H9 (cell line): Measurements from ENCODE around the gene ADAMTSL3. TPM values are rescaled to one million over a fixed set of nuclear protein-coding genes. Genes with fewer than 3 reads are reported as not detected.

ENCODE experiments used
- DNase-seq: peaks from one replicate; pipeline ENCODE4 v3.0.0-alpha.2; 2017
- H2AFZ ChIP-seq: one replicate; pipeline ENCODE4 v1.6.1; 2013; ENCODE audit warnings: mild to moderate bottlenecking, low read length, control low read depth, moderate library complexity
- H2AK5ac ChIP-seq: 2 replicates; pipeline ENCODE4 v1.6.1; 2013; ENCODE audit warnings: low read length, control low read depth, mixed read lengths; ENCODE audit not compliant: insufficient read length
- H2BK120ac ChIP-seq: one replicate; pipeline ENCODE4 v1.6.1; 2013; ENCODE audit warnings: low read depth, mild to moderate bottlenecking, low read length, control low read depth, inconsistent platforms; ENCODE audit not compliant: poor library complexity, severe bottlenecking
- H2BK12ac ChIP-seq: 2 replicates; pipeline ENCODE4 v1.6.1; 2013; ENCODE audit warnings: low read length, control low read depth, mixed read lengths, low read depth; ENCODE audit not compliant: insufficient read length
- H2BK15ac ChIP-seq: 2 replicates; pipeline ENCODE4 v1.6.1; 2013; ENCODE audit warnings: low read depth, low read length, control low read depth
- H2BK20ac ChIP-seq: one replicate; pipeline ENCODE4 v1.6.1; 2013; ENCODE audit warnings: low read depth, mild to moderate bottlenecking, low read length, control low read depth, inconsistent platforms; ENCODE audit not compliant: poor library complexity, severe bottlenecking
- H2BK5ac ChIP-seq: 2 replicates; pipeline ENCODE4 v1.6.1; 2013; ENCODE audit warnings: low read length, control low read depth, mixed read lengths; ENCODE audit not compliant: insufficient read length
- H3K14ac ChIP-seq: 2 replicates; pipeline ENCODE4 v1.6.1; 2013; ENCODE audit warnings: low read length, control low read depth; ENCODE audit not compliant: insufficient read depth
- H3K18ac ChIP-seq: 2 replicates; pipeline ENCODE4 v1.6.1; 2013; ENCODE audit warnings: low read depth, mild to moderate bottlenecking, mixed read lengths, low read length, control low read depth; ENCODE audit not compliant: insufficient read length
- H3K23ac ChIP-seq: 2 replicates; pipeline ENCODE4 v1.6.1; 2013; ENCODE audit warnings: low read length, control low read depth, mixed read lengths, low read depth; ENCODE audit not compliant: insufficient read length
- H3K23me2 ChIP-seq: 2 replicates; pipeline ENCODE4 v1.6.1; 2013; ENCODE audit warnings: low read depth, mild to moderate bottlenecking, mixed read lengths, low read length, control low read depth; ENCODE audit not compliant: insufficient read length, poor library complexity, severe bottlenecking
- H3K27ac ChIP-seq: 2 replicates; pipeline ENCODE4 v1.5.1; 2013; ENCODE audit warnings: low read length, control low read depth, mixed read lengths, low read depth; ENCODE audit not compliant: insufficient read length
- H3K27me3 ChIP-seq: 2 replicates; pipeline ENCODE4 v1.6.1; 2013; ENCODE audit warnings: low read length, control low read depth, inconsistent platforms; ENCODE audit not compliant: insufficient read depth
- H3K4ac ChIP-seq: 2 replicates; pipeline ENCODE4 v1.6.1; 2013; ENCODE audit warnings: low read depth, mild to moderate bottlenecking, control low read depth, inconsistent platforms, low read length, moderate library complexity
- H3K4me1 ChIP-seq: 2 replicates; pipeline ENCODE4 v1.6.1; 2013; ENCODE audit warnings: low read length, control low read depth, inconsistent platforms; ENCODE audit not compliant: insufficient read depth
- H3K4me2 ChIP-seq: 2 replicates; pipeline ENCODE4 v1.6.1; 2013; ENCODE audit warnings: low read length, control low read depth, mixed read lengths; ENCODE audit not compliant: insufficient read length, insufficient read depth
- H3K56ac ChIP-seq: 2 replicates; pipeline ENCODE4 v1.6.1; 2013; ENCODE audit warnings: low read depth, mild to moderate bottlenecking, mixed read lengths, low read length, control low read depth; ENCODE audit not compliant: insufficient read length
- H3K79me1 ChIP-seq: 2 replicates; pipeline ENCODE4 v1.6.1; 2013; ENCODE audit warnings: low read depth, mild to moderate bottlenecking, moderate library complexity, low read length, control low read depth, inconsistent platforms; ENCODE audit not compliant: insufficient read depth, poor library complexity, severe bottlenecking
- H3K79me2 ChIP-seq: 2 replicates; pipeline ENCODE4 v1.6.1; 2013; ENCODE audit warnings: low read length, control low read depth, inconsistent platforms; ENCODE audit not compliant: insufficient read depth
- H3K9ac ChIP-seq: 2 replicates; pipeline ENCODE4 v1.6.1; 2013; ENCODE audit warnings: low read length, control low read depth, mixed read lengths; ENCODE audit not compliant: insufficient read length; ENCODE audit errors: extremely low read depth
- H3K9me3 ChIP-seq: one replicate; pipeline ENCODE4 v1.6.1; 2013; ENCODE audit warnings: low read depth, low read length, inconsistent platforms; ENCODE audit not compliant: control insufficient read depth
- H3T11ph ChIP-seq: one replicate; pipeline ENCODE4 v1.6.1; 2013; ENCODE audit warnings: mild to moderate bottlenecking, low read length, control low read depth, inconsistent platforms
- H4K20me1 ChIP-seq: one replicate; pipeline ENCODE4 v1.6.1; 2013; ENCODE audit not compliant: control insufficient read depth, insufficient read length, insufficient read depth
- H4K5ac ChIP-seq: 2 replicates; pipeline ENCODE4 v1.6.1; 2013; ENCODE audit warnings: low read depth, mild to moderate bottlenecking, mixed read lengths, low read length, control low read depth; ENCODE audit not compliant: insufficient read length
- H4K8ac ChIP-seq: replicated peaks from 2 replicates; pipeline ENCODE4 v1.6.1; 2013; ENCODE audit warnings: low read length, control low read depth, mixed read lengths, low read depth; ENCODE audit not compliant: insufficient read length
- H4K91ac ChIP-seq: 2 replicates; pipeline ENCODE4 v1.6.1; 2013; ENCODE audit warnings: low read depth, mild to moderate bottlenecking, moderate library complexity, mixed read lengths, low read length, control low read depth; ENCODE audit not compliant: insufficient read length
- H3K27ac Mint-ChIP-seq, 3 experiments: 2 replicates in 2 of 3; 3 replicates in 1 of 3; pipeline ENCODE4 v1.8.0; 2020 to 2021; ENCODE audit warnings: mixed read lengths in 3 of 3, mild to moderate bottlenecking in 1 of 3, moderate library complexity in 1 of 3
- H3K27me3 Mint-ChIP-seq: 2 replicates; pipeline ENCODE4 v1.8.0; 2021; ENCODE audit warnings: low read depth, mild to moderate bottlenecking, moderate library complexity, mixed read lengths
- H3K36me3 Mint-ChIP-seq, 3 experiments: 2 replicates in 2 of 3; 3 replicates in 1 of 3; pipeline ENCODE4 v1.8.0; 2020 to 2021; ENCODE audit warnings: low read depth in 3 of 3, mixed read lengths in 3 of 3; ENCODE audit not compliant: insufficient read depth in 1 of 3
- H3K4me1 Mint-ChIP-seq, 2 experiments: 2 replicates each; pipeline ENCODE4 v1.8.0; 2020; ENCODE audit warnings: mixed read lengths in 2 of 2
- H3K4me3 Mint-ChIP-seq, 2 experiments: 2 replicates in 1 of 2; 3 replicates in 1 of 2; pipeline ENCODE4 v1.8.0; 2020 to 2021; ENCODE audit warnings: mild to moderate bottlenecking in 2 of 2, mixed read lengths in 2 of 2, moderate library complexity in 1 of 2
- H3K9me3 Mint-ChIP-seq, 2 experiments: 2 replicates in 1 of 2; 3 replicates in 1 of 2; pipeline ENCODE4 v1.8.0; 2020; ENCODE audit warnings: mild to moderate bottlenecking in 2 of 2, mixed read lengths in 2 of 2, moderate library complexity in 1 of 2
- CTCF ChIP-seq: fragments of 200-600 bp; sonication (generic); conservative IDR thresholded peaks from 3 replicates; pipeline ENCODE4 v1.8.0; 2021; ENCODE audit warnings: antibody characterized with exemption, mild to moderate bottlenecking
- WGBS: extraction: QIAGEN DNeasy Blood & Tissue Kit; methylation state at CpG from one replicate; pipeline ENCODE4 v1.1.7; 2013; ENCODE audit warnings: missing lambda C conversion rate, low lambda C conversion rate, mixed read lengths; ENCODE audit not compliant: insufficient read length; ENCODE audit errors: extremely low coverage; 5-methylcytosine and 5-hydroxymethylcytosine counted together
- total RNA-seq: library from RNA; stranded (reverse); gene quantifications from 2 replicates; pipeline ENCODE4 v1.2.1, GENCODE V29; 2021

ADAMTSL3 gene
- total RNA-seq, 1 experiment from 2014 or later, result 0.39 TPM

GRCh38 chr15:84009616-84010015 lies 355.7 kb downstream of the ADAMTSL3 start:
- Mint-ChIP-seq H3K4me3 (no peak overlapping the region), H3K27me3 (peaks cover 9% of the 10 kb centered on the region), H3K9me3 (peaks cover 6 to 7% of the 10 kb centered on the region in 2 experiments; a peak in 4 of 5 replicates), H3K27ac (no peak overlapping the region), H3K36me3 (0 out of 7 replicates have a peak, but pooled peaks cover 0 to 3% (median 0%) of the 10 kb centered on the region in 3 experiments), H3K4me1 (no peaks in the 10 kb centered on the region)
- Histone ChIP-seq H2BK12ac (no peak overlapping the region), H2BK120ac (no peak overlapping the region), H3K14ac (no peak overlapping the region), H3K9me3 (no peaks in the 10 kb centered on the region), H3K79me1 (no peaks in the 10 kb centered on the region), H3K9ac (no peak overlapping the region), H3K4me1 (no peaks in the 10 kb centered on the region), H3K23me2 (no peaks in the 10 kb centered on the region), H2BK5ac (no peak overlapping the region), H3K23ac (no peak overlapping the region), H4K20me1 (no peaks in the 10 kb centered on the region), H3T11ph (no peak overlapping the region), H4K5ac (no peak overlapping the region), H3K79me2 (no peaks in the 10 kb centered on the region), H3K4me2 (no peak overlapping the region), H2AK5ac (no peak overlapping the region), H3K18ac (no peak overlapping the region), H3K27me3 (no peaks in the 10 kb centered on the region), H2BK20ac (no peak overlapping the region), H2AFZ (no peak overlapping the region), H3K27ac (no peak overlapping the region), H3K4ac (no peak overlapping the region), H3K56ac (no peak overlapping the region), H4K91ac (no peak overlapping the region), H2BK15ac (no peak overlapping the region), H4K8ac (no peak overlapping the region)
- no peak for DNase-seq
- no CpG with 5 or more reads among the region's 7 CpGs for WGBS
- no peak for TF ChIP-seq CTCF
